ENCODE measurements around the gene NHEJ1.

The NHEJ1 gene

DNA sequence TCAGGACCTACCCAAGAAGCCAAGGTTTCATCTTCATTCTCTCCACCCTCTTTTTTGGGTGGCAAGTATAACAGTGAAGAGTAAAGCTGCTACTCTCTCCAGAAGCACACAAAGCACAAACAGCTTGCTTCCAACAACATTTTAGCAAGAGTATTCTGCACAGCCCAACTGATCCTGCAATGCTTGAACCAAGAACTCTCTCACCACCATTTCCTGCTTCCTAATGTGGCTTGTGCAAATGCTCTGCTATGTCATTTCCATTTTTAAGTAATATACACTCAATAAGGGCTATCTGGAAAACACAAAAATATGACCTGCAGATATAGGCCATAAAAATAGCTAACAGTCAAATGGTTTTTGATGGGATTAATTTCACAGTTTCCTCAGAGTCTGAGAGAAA, 75.8 kb downstream of the NHEJ1 start:
- no peak for DNase-seq

DNA sequence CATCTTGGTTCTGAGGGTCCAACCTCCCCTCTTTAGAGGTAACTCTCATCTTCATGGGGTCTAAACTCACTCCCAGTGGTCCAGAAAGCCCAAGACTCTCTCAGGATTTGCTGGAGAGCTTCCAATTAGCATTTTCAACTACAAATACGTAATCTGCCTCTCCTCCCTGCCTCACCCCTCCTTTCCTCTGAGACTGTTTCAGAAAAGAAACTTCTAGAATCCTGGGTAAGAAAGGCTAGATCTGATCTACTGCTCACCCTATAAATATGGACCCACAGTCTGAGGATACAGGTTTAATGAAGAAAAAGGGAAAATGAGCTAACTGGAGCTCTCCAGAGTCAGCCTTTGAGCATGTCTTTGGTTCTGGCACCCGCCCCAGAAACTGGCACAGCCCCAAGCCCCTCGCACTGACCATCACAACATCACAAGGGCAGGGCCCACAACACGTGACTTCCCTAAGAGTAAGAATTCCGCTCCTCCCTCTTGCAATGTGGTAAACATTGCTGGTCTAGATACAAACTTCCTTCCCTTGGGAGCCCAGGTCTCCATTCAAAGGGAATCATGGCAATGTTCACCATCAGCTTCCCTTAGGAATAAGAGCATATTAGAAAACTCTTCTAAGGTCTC, 78.2 kb downstream of the NHEJ1 start:
- DNase-seq = no peak

DNA sequence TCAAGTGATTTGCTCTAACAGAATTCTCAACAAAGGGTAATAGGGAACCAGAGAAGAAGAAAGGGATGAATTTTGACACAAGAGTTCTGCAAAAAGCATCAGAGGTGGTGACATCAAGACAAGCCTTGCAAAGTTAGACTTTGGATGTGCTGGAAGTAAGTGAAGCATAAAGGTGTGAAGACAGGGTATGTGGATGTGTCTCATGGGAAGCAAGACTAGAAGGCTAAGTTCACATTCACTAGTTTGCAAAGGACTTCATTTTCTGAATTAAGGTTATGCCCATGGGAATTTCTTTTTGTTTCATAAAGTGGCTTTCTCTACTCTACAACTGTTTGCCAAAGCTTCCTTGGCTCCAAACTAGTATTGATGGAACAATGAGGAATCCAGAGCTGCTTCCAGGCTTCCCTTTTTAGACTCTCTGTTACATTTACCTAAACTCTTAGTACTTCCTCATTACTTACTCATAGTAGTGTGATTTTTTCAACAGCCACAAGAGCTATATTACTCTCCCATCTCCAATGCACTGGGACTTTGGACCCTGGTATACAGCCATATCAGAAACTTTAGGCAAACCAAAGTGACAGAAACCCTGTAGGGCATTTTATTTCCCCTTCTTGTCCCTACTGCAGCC, 78.8 kb downstream of the NHEJ1 start:
- no peak for DNase-seq

DNA sequence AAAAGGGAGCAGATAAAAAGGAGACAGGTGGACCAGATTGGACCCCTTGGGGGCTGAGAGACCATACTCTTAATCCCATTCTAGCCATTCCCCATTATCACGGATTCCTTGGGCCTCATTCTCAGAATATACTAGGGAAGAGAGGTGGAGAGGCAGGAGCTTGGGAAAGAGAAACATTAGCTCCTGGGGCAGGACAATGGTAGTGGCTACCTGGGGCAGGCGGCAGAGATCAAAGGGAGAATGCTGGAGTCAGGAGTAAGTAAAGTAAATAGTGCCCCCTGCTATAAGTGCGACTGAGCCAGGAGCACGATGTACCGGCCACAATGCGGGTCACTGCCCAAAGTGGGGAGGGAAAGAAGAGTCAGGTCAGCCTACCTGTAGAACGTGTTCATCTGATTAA, 79.5 kb downstream of the NHEJ1 start:
- no peak for DNase-seq

DNA sequence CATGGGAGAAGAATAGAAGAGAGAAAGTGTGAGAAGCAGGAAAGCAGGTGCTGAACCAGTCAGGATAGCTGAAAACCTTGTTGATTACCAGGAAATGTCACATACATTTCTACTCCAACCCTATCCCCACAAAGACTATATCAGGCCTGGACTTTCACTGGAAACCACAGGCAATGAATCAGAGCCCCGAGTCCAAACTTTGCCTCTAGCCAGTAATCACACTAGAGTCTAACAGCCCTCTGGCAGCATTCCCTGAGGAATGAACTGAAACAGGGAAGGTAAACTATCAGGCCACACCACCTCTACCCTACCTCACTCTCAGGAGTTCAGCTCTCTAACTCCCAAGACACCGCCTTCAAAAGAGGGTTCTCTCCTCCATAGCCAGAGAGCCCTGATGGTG, 81.2 kb downstream of the NHEJ1 start:
- DNase-seq = no peak

DNA sequence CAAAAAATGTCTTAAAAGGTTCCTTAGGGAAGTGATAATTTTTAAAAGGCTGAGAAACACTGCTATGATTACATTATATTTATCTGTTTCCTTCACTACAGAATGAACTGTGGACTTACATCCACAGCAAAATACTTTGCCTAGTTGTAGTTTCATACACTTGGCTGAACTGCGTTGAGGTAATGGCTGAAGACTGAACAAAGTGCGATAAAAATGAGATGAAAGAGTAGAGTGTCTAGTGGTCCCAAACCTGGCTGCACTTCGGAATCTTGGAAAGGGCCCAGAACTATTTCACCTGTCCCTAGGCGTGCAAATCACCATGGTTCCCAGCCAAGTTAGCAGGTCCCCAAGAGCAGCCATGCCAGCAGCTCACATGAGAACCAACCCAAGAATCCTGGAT, 81.7 kb downstream of the NHEJ1 start:
- no peak for DNase-seq

DNA sequence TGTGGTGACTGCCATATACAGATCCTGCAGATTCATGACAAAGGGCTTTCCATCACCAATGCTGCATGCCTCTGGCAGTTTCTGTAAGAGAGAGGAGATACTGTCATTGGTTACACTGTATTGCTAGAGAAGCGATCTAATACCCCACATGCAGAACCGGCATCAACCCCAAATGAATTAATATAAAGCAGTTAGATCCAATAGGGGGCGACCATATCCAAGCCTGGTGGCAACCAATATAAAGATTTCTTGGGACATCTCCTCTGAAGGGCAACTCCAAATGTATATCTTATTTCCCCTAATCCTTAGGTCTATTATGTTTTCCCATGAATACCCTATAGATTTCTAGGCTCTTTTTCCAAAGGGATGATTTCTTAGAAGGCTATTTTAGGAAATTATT, 82.5 kb downstream of the NHEJ1 start:
- no peak for DNase-seq

DNA sequence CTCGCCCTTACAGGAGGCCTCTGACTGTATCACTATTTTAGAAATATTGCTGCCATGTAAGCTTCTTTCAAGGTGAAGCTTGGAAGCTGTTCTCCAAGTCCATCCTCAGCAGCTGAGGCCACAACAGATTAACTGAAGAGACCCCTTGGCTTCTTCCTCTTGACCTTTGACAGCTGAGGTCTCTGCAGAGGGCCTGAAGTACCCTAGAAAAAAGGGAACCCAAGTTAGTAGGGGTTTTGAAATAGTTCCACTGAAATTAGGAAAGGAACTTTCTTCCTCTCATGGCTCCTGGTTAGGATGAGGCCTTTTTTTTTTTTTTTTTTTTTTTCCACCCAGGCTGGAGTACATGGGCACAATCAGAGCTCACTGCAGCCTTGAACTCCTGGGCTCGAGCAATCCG, 84.4 kb downstream of the NHEJ1 start:
- no peak for DNase-seq

DNA sequence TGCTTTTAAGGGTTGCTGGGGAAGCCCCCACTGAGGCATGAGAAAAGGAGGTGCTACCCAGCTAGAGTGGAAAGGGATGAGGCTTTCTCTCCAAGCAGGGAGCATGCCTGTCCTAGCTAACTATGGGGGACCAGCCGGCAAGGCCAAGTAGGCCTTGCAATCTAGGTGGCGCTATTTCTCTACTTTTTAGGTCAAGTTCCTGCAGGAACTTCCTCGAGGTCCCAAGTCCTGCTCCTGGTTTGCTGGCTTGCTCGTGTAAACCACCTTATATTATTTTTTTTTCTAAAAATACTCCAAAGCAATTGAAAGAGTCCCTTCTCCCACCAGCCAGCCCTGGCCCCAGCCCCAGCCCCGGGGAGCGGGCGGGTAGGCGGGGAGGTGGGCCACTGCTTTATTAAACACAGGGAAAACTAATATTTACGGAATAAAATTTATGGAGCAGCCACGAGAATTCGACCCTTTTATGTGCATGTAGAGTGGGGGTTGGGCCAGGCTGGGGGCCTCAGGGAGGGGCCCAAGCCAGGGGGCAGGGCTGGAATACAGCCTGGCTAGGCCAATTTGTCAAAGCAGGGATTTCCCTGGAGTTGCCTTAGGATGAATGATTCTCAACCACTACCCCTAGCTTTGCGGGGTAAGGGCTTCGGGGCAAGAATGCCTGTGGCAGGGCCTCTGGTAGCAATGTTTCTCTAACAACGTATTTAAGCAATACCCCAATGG, 87.0 kb downstream of the NHEJ1 start:
- DNase-seq = peak; percentile 27 to 78

DNA sequence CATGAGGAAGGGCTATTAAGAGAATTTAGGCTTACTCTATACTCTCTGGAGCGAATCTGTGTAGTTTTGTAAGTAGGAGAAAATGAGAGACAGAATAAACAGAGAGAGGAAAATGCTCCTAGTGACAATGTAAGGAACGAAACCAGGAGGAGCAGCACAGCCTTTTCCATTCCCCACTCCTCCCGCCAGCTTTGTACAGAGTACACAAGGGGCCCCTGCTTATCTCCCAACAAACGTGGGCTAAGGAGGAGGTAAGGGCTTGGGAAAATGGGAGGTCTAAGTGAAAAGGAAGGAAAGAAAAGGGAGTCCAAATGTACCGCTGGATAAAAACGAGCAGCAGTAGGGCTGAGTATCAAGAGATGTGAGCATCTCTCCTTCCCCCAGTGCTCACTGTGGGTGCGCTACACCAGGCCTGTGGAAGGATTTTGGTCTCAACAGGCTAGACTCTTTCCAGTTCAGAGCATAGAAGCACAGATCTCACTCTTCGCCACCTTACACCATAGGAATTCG, 87.8 kb downstream of the NHEJ1 start:
- no peak for DNase-seq

DNA sequence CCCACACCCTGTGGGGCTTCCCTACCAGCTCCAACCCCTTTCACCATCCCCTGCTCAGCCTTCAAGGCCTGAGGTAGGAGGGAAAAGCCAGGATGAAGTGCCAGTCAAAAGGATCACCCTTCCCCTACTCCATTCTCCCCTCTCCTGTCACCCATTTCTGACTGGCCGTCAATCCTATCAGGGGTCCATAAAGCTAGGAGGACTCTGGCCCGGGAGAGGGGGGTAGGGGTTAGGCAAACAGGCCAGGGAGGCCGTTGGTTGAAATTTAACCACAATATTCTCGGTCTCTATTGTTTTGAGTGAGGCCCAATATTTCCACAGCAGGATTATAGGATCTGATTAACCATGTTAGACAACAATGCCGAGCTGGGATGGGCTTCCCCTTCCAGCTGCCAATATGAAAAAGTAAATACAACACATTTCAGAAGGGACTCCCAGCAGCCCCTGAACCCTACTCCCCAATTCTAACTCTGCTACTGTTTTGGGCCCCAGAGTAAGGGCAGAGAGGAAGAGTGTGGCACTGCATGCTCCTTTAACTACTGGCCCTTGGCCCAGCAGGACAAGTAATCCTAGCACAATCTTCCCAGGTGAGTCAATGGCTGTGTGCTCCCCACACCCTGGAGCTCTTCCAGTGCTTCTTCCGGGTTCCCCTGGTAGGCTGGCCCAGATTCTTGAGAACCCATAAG, 89.3 kb downstream of the NHEJ1 start:
- no peak for DNase-seq

DNA sequence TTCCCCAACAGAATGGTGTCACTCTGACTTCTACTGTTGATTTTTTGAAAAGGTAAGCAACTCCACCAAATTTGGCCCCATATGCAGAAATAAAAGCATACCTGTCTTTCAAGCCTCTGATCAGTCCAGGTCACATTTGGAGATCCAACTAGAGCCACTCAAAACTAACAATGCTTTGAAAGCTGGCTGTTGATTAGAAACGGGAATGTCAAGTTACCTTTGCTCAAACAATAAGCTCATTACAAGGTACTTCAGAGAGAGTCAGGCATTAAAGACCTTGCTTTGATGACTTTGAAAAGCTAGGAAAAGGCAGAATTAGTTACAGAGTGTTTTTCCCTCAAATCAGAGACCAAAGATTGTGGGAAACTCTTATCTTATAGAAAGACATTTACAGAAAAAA, 95.1 kb downstream of the NHEJ1 start:
- no peak for DNase-seq

DNA sequence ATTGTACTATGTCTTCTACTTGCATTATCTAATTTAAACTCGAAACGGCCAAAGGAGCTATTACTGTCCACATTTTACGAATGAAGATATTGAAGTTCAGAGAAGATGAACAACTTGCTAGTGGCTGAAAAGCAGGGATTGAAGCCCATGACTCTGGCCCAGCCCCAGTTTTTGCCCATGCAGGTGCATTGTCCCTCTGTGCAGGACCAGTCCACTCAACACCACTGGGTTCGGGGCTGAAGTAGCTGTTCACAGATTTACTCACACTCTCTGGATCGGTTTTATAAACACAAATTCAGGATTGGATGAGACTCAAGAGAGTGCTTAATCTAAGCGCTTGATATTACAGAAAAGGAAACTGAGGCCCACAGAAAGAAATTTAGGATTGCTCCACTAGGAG, 98.5 kb downstream of the NHEJ1 start:
- no peak for DNase-seq

DNA sequence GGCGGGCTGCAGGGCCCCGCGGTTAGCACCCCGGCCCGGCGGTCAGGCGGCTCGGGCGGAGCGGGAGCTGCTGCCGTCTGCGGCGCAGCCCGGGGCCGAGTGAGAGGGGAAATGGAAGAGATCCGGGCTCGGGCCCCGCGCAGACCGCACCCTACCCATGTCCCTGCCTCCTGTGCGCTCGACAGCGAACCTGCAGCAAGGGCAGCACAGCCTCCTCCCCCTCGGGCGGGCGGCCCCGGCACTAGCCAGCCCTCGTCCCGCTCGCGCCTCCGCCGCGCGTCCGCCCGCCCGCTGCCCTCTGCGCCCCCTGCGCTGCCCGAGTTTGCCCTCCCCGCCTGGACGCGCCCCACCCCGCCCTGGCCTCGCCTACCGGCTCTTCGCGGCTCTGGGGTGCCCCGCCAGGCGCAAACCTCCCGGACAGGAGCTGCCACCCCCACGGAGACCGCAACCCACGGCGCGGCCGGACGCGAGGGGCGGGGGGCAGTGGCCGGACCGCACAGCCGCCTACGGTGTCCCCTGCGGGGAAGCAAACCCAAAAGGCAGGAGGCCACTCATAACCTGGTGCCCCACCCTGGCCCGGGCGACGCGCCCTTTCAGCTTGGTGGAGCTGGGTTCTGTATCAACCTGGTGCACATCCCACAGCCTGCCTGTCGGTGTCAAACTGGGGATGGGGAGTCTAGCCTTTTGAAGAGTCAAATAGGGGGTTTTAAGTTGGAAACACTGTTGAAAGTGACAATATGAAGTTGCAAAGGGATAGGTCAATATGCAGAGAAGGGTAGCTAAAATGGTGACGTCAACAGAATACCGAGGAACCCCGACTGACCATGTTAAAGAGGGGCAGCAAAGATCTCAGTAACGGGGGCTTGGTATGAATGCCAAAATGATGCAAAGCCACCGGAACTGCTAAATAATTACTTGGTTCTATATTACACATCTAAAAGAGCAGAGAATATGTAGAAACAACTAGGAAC, 99.5 kb downstream of the NHEJ1 start, which contains the start of gene IHH:
TSS of gene IHH (minus strand) at position 101 of the 971 bp plus-strand sequence. CDS start 454 bp downstream, outside the sequence.
- DNase-seq = peak in 1 of 2 experiments; percentile 29

DNA sequence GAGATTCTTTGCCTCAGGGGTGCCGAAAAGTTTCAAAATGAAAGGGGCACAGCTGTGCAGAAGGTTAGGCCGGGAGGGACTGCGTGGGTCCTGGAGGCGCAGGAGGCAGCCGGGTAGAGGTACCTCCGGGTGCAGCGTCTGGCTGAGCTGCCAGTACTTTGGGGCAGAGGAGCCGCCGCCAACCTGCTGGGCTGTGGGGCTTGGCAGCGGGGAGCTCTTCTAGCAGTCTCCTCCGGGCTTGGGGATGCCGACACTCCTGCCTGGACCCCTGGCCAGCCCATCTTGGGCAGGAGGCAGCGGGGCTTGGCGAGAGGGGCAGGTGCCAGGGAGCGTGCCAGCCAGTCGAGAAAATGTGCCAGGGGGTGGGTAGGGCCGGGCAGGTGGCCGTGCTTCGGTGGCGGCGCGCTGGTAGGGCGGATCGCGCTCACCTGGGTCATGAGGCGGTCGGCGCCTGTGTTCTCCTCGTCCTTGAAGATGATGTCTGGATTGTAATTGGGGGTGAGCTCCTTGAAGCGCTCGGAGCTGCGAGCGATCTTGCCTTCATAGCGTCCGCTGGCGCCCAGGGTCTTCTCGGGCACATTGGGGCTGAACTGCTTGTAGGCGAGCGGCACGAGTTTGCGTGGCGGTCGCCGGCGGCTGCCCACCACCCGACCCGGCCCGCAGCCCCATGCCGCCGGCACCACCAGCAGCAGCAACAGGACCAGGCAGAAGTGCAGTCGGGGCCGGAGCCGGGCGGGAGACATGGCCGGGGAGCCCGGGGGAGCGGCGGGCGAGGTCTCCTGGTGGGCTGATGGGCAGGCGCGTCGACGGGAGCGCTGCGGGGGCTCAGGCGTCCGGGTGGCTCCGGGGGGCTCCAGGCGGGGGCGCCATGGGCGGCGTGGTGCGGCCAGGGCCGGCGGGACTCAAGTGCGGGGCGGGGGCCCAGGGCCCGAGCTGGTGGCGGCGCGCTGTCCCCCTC, 100.6 kb downstream of the NHEJ1 start:
- DNase-seq = peak in 1 of 2 experiments; percentile 28

DNA sequence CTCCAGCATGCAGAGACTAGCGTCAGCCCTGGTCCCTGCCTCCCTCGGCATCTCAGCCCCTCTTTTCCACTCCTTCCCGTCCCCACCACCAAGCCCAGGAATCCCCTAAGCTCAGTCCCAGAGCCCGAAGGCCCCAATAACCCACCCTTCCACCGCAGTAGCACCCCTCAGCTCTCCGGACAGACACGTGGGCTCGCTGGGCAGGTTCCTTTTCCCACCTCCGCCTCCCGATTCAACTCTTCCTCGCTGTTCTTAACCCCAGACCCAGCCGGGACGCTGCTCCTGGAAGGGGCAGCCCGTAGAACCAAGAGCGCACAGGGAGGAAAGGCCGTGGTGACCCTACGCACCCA, 101.3 kb downstream of the NHEJ1 start:
- DNase-seq = no peak

DNA sequence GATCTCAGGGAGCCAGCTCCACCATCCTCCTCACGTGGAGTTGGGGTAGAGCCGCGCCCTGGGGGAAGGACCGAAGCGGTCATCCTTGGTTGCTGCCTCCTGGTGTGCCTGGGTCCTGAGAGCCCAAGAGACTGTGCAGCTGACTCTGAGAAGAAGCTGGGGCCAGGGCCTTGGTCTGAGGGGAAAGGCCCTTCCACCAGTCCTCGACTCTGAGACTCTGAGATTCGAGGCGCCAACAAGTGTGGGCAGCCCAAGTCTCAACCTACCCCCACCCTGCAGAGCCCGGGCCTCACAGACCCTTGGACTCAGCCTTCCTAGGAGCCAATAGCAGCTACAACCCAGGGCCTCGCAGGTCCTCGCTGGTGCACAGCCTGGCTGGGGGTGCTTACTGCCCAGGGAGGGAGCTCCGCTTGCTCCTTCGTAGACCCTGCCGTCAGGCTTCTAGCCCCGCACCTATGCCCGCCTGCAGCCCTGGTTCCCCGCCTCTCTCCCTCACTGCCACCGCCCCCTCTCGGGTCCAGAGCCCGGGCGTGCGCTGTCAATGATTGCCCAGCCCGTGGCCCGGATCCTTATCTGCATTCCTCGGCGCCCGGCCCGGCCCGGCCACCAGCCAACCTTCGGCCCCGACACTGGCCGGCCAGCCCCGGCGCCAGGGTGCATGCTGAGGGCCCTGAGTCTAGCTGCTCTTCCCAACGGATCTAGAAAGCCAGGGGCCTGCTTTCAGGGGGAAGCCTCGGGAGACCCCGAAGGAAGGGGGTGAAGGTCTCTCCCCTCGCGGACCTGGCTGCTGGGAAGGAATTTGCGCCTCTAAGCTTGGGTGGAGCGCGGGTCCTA, 101.9 kb downstream of the NHEJ1 start:
- DNase-seq = no peak

DNA sequence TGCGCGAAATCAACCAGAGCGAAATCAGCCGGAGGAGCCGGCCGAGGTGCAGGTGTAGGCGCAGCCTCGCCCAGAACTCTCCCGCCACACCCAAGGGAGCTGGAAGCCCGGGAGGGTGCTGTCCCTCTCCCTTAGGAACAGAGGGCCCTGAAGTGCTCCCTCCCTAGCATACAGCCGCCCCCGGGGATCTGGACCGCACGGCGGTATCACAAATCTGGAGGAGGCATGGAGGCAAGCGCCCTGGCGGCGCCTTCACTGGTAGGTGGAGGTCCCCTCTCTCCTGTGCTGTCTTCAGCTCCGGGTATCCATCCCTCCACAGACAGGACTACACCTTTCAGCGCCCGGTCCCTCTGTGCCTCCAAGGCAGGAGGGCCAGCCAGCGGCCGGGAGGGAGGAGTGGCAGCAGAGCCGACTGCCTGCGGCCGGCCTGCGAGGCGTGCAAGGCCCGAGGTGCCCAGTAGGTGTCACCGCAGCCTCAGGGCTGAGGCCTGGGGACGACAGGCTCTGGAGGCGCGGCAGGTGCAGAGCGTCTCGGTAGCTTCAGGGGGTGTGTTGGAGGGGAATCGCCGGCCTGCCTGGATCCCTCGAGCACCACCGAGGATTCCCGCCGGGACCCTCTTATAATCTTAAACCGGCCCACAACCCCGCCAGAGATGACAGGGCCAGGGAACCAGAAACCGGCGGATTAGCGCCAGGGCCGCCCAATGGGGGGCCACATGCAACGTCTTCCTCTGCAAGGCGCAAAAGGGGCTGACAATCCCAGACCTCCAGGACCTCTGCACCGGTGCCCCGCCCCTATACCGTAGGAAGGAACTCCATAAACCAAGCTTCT, 102.7 kb downstream of the NHEJ1 start:
- peak; percentile 55 to 80 for DNase-seq
